Measurements from ENCODE around the gene AOX1. TPM values are rescaled to one million over a fixed set of nuclear protein-coding genes. Genes with fewer than 3 reads are reported as not detected.
"Not testable (repeated sequence)": the region's sequence is repeated elsewhere in the genome, so short reads cannot be mapped to it uniquely, and the experiment has no call there.

AOX1 gene
- total RNA-seq, 1 donor from 2014 or later: 3.6 TPM

DNA sequence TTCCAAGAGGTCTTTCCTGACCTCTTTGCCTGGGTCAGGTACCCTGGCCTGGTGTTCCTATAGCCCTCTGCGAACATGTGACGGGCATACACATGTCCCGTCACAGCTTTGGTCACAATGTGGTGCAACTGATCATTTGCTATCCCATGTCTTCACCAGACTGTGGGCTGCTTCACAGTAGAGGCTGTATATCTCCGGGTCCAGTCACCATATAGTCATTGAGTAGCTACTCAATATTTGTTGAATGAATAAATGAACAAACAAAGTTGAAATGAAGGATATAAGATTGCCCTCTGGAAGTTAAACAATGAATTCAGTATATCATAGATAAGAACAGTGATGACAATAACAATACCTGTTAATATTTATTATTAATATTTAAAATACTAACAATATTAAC lies 16.8 kb downstream of the AOX1 start:
- H3K27me3 ChIP-seq (ENCODE audit: low read depth): peaks cover 14% of the 10 kb centered on the region
- DNase-seq: no peak
- peaks cover 3% of the 10 kb centered on the region for H3K9me3 ChIP-seq (replicated peaks)
- intact Hi-C loops (cut with micrococcal nuclease): no loop called here
- TF ChIP-seq, protein P1, sequence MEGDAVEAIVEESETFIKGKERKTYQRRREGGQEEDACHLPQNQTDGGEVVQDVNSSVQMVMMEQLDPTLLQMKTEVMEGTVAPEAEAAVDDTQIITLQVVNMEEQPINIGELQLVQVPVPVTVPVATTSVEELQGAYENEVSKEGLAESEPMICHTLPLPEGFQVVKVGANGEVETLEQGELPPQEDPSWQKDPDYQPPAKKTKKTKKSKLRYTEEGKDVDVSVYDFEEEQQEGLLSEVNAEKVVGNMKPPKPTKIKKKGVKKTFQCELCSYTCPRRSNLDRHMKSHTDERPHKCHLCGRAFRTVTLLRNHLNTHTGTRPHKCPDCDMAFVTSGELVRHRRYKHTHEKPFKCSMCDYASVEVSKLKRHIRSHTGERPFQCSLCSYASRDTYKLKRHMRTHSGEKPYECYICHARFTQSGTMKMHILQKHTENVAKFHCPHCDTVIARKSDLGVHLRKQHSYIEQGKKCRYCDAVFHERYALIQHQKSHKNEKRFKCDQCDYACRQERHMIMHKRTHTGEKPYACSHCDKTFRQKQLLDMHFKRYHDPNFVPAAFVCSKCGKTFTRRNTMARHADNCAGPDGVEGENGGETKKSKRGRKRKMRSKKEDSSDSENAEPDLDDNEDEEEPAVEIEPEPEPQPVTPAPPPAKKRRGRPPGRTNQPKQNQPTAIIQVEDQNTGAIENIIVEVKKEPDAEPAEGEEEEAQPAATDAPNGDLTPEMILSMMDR (IDR thresholded peaks at IDR 0.05; ENCODE audit: borderline replicate concordance): no peak
- H3K36me3 ChIP-seq: no peaks in the 10 kb centered on the region
- H3K4me1 ChIP-seq: no peaks in the 10 kb centered on the region
- H3K27ac ChIP-seq (replicated peaks): no peak overlapping the region
- no peak overlapping the region for H3K4me3 ChIP-seq

DNA sequence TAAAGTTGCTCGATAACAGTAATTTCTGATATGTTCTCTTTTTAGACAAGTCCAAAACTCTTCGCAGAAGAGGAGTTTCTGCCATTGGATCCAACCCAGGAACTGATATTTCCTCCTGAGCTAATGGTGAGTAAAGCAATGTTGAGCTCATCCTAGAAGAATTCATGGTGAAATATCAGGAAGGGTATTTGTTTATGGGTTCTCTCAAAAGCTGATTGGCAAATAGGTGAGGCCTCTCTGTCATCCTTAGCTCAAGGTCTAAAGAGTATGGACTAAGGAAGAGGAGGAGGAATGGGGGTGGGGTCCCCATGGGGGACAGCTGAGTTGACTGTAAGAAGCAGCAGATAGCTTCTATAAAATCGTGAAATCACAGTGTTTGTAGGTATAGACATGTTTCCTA lies 18.2 kb downstream of the AOX1 start:
- intact Hi-C loops (cut with micrococcal nuclease): no loop called here

DNA sequence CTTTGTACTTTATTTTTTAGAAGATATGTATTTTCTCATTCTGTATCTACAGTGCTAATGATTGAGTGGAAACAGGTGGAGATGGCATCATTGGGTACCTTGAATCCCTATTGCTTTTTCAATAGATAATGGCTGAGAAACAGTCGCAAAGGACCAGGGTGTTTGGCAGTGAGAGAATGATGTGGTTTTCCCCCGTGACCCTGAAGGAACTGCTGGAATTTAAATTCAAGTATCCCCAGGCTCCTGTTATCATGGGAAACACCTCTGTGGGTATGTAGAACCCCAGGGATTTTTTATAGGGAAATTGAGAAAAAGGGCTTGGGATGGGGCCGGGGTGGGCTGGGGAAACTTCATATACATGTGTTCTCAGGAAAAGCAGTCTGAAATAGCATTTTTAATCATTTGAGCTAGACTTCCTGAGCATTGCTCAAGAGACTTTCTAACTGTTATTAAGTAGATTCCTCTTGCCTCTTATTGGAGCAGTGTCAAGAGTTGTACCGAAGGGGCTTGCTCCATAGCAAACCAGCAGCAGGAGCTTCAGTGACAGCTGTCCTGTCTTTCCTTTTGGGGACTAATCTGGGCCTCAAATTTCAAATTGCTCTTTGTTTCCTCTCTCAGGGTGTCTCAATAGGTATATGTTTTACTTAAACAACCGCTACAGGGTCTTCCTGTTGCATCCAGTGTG lies 18.9 kb downstream of the AOX1 start:
- no peak for DNase-seq
- Histone ChIP-seq H3K27ac (replicated peaks) (no peak overlapping the region), H3K9me3 (replicated peaks) (peaks cover 3% of the 10 kb centered on the region), H3K4me3 (no peak overlapping the region), H3K4me1 (no peaks in the 10 kb centered on the region), H3K36me3 (no peaks in the 10 kb centered on the region), H3K27me3 (ENCODE audit: low read depth) (peaks cover 1% of the 10 kb centered on the region)
- TF ChIP-seq, protein P1 (IDR thresholded peaks at IDR 0.05; ENCODE audit: borderline replicate concordance): no peak
- intact Hi-C loops (cut with micrococcal nuclease): no loop called here

More for the DNA sequence above, 18.2 kb downstream of the AOX1 start:
- H3K36me3 ChIP-seq: no peaks in the 10 kb centered on the region
- no peaks in the 10 kb centered on the region for H3K4me1 ChIP-seq
- TF ChIP-seq, protein P1 (IDR thresholded peaks at IDR 0.05; ENCODE audit: borderline replicate concordance): no peak
- no peak for DNase-seq
- H3K4me3 ChIP-seq: no peak overlapping the region
- no peak overlapping the region for H3K27ac ChIP-seq (replicated peaks)
- peaks cover 8% of the 10 kb centered on the region for H3K27me3 ChIP-seq (ENCODE audit: low read depth)
- H3K9me3 ChIP-seq (replicated peaks): peaks cover 3% of the 10 kb centered on the region

DNA sequence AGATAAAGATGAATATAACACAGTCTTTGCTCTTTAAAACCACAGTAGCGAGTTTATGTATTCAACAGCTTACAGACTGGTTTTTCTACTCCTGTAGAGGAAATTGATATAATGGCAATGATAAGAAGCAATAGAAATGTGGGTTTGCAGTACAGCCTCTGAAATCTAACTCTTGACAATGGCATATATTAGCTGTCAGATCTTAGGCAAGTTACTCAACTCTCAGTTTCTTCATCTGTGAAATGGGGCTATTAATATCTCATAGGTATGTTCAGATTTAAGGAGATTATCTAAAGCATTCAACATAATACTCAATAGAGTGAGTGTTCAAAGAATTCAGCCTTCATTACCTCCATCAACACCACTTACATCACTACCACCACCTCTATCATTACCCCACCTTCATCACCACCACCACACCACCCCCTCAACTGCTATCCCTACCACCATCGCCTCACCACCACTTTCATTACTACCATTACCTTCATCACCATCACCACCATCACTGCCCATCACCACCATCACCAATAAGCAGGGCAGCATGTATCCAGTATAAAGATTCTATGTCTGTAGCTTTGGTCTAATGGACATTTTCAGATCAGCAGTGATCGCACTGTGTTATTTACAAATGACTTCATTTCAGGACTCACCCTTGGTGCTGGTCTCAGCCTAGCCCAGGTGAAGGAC lies 22.7 kb downstream of the AOX1 start:
- TF ChIP-seq, protein P1 (IDR thresholded peaks at IDR 0.05; ENCODE audit: borderline replicate concordance): no peak
- Histone ChIP-seq H3K4me3 (no peak overlapping the region), H3K27ac (replicated peaks) (no peak overlapping the region), H3K27me3 (ENCODE audit: low read depth) (peaks cover 13% of the 10 kb centered on the region), H3K9me3 (replicated peaks) (peaks cover 3% of the 10 kb centered on the region), H3K36me3 (no peaks in the 10 kb centered on the region), H3K4me1 (no peaks in the 10 kb centered on the region)
- DNase-seq: no peak
- intact Hi-C loops (cut with micrococcal nuclease): no loop called here

DNA sequence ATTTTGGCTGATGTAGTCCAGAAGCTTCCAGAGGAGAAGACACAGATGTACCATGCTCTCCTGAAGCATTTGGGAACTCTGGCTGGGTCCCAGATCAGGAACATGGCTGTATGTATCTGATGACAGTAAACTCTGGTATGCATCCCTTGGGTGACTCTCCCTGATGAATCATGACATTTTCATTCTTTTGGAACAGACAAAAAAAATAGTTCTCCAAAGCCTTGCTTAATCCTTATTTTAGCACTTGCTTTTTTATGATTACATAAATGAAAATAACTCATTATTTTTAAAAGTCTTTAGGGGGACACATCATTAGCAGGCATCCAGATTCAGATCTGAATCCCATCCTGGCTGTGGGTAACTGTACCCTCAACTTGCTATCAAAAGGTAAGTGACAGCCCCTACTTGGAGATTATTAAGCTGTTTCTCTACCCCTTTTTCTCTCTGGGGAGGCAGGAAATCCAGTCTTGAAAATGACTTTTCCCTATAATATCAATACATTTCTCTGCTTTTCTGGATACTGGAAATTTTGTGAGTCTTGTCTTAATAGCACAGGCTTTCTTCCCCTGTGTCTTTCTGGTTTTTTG lies 23.3 kb downstream of the AOX1 start:
- Histone ChIP-seq H3K4me3 (no peak overlapping the region), H3K9me3 (replicated peaks) (peaks cover 3% of the 10 kb centered on the region), H3K27me3 (ENCODE audit: low read depth) (peaks cover 13% of the 10 kb centered on the region), H3K4me1 (no peaks in the 10 kb centered on the region), H3K27ac (replicated peaks) (no peak overlapping the region), H3K36me3 (no peaks in the 10 kb centered on the region)
- intact Hi-C loops (cut with micrococcal nuclease): no loop called here
- DNase-seq: no peak
- TF ChIP-seq, protein P1 (IDR thresholded peaks at IDR 0.05; ENCODE audit: borderline replicate concordance): no peak

DNA sequence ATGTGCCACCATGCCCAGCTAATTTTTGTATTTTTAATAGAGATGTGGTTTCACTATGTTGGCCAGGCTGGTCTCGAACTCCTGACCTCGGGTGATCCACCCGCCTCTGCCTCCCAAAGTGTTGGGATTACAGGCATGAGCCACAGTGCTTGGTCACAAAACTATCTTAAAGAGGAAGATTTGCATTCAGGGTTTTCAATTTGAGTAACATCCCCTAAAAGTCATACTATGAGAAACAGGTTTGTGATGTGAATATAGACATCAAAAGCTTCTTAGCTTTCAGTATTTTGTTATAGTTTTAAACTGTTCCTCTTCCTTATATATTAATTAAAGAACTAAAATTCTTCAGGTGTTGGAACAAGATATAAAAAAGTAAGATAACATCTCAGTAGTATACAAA lies 24.4 kb downstream of the AOX1 start:
- H3K4me1 ChIP-seq; intact Hi-C loops (cut with micrococcal nuclease); H3K9me3 ChIP-seq (replicated peaks); DNase-seq; H3K36me3 ChIP-seq; H3K27ac ChIP-seq (replicated peaks); H3K4me3 ChIP-seq: not testable (repeated sequence)
- peaks cover 13% of the 10 kb centered on the region for H3K27me3 ChIP-seq (ENCODE audit: low read depth)
